Tibial artery (tissue), 4 donors: Measurements from ENCODE around the gene DDX24.

Source experiments
- DNase-seq, 2 donors: peaks; one replicate each; pipeline ENCODE4 v3.0.0-alpha.2; 2019
- H3K27ac ChIP-seq, 2 donors: fragments of 200-600 bp; sonication (generic) in 1 of 2; 1 replicate in 1 of 2; 2 replicates in 1 of 2; pipeline ENCODE4 v1.5.1; 2018 to 2019; ENCODE audit warnings: mild to moderate bottlenecking in 1 of 2
- H3K27me3 ChIP-seq, 2 donors: fragments of 200-600 bp; sonication (generic) in 1 of 2; one replicate each; pipeline versions ENCODE4 v1.5.1 to v1.6.0; 2016 to 2019
- H3K36me3 ChIP-seq, 3 donors: fragments of 200-600 bp; sonication (generic) in 2 of 3; one replicate each; pipeline ENCODE4 v1.5.1; 2016 to 2019; ENCODE audit warnings: mild to moderate bottlenecking in 2 of 3
- H3K4me1 ChIP-seq, 4 donors: fragments of 200-600 bp; sonication (generic) in 2 of 4; 1 replicate in 3 of 4; 2 replicates in 1 of 4; pipeline ENCODE4 v1.5.1; 2016 to 2019
- H3K4me3 ChIP-seq, 2 donors: fragments of 200-600 bp; sonication (generic) in 1 of 2; 1 replicate in 1 of 2; 2 replicates in 1 of 2; pipeline ENCODE4 v1.5.1; 2018 to 2019; ENCODE audit warnings: mild to moderate bottlenecking in 2 of 2
- H3K9me3 ChIP-seq, 3 donors: fragments of 200-600 bp; sonication (generic) in 1 of 3; one replicate each; pipeline ENCODE4 v1.5.1; 2016 to 2019
- CTCF ChIP-seq, 2 experiments: fragments of 200-600 bp in 1 of 2; fragments of 450-650 bp in 1 of 2; IDR thresholded peaks; one replicate each; pipeline ENCODE4 v1.5.1; 2017 to 2019; ENCODE audit warnings: antibody characterized with exemption in 2 of 2, mild to moderate bottlenecking in 1 of 2, moderate library complexity in 1 of 2
- intact Hi-C: fragments of 100-400 bp; cut with DNase I; formaldehyde crosslinking; loops from one replicate; pipeline ENCODE4 v1.15.0; 2023; ENCODE audit warnings: low total_unique reads

Gene DDX24

GRCh38 chr14:94027566-94028449 lies 53.2 kb downstream of the DDX24 start:
- Histone ChIP-seq H3K27ac (no peak overlapping the region), H3K27me3 (no peaks in the 10 kb centered on the region), H3K36me3 (no peaks in the 10 kb centered on the region), H3K4me1 (peaks cover 0 to 9% (median 6%) of the 10 kb centered on the region in 4 donors), H3K4me3 (no peak overlapping the region), H3K9me3 (no peaks in the 10 kb centered on the region)
- intact Hi-C loops = no loop called here
- no peak for DNase-seq
- no peak for TF ChIP-seq CTCF (IDR thresholded peaks at IDR 0.05)

- no peak for TF ChIP-seq CTCF (IDR thresholded peaks at IDR 0.05)
- Histone ChIP-seq H3K36me3 (no peaks in the 10 kb centered on the region), H3K27me3 (no peaks in the 10 kb centered on the region), H3K4me3 (peak overlapping the region; percentile 55 to 69), H3K9me3 (no peaks in the 10 kb centered on the region), H3K4me1 (peaks cover 0 to 9% (median 6%) of the 10 kb centered on the region in 4 donors), H3K27ac (peak overlapping the region in 1 of 2 donors; percentile 1)
- DNase-seq = no peak
- intact Hi-C loops = no loop called here
These were observed 54.0 kb downstream of the DDX24 start for GRCh38 chr14:94026889-94027469.

- Histone ChIP-seq H3K36me3 (no peaks in the 10 kb centered on the region), H3K27me3 (no peaks in the 10 kb centered on the region), H3K4me3 (peak within 1 kb of the TSS; percentile 55 to 69), H3K9me3 (no peaks in the 10 kb centered on the region), H3K27ac (peak within 1 kb of the TSS; percentile 1 to 34), H3K4me1 (peaks cover 0 to 9% (median 6%) of the 10 kb centered on the region in 4 donors)
- peak; percentile 97 to 99 for DNase-seq
- no peak for TF ChIP-seq CTCF (IDR thresholded peaks at IDR 0.05)
- intact Hi-C loops = no loop called here
These were observed 54.7 kb downstream of the DDX24 start, which contains the start of gene OTUB2 for GRCh38 chr14:94026173-94026888. Gene OTUB2, plus strand, starts transcription at chr14:94026340. Its CDS starts 198 bp downstream, at chr14:94026538.

- H3K36me3 ChIP-seq = no peaks in the 10 kb centered on the region
- intact Hi-C loops = no loop called here
- no peak for TF ChIP-seq CTCF (IDR thresholded peaks at IDR 0.05)
- DNase-seq = no peak
- H3K9me3 ChIP-seq = no peaks in the 10 kb centered on the region
- H3K27ac ChIP-seq = no peak overlapping the region
- no peaks in the 10 kb centered on the region for H3K27me3 ChIP-seq
- peak overlapping the region; percentile 55 to 69 for H3K4me3 ChIP-seq
- peaks cover 0 to 9% (median 6%) of the 10 kb centered on the region in 4 donors for H3K4me1 ChIP-seq
These were observed 55.3 kb downstream of the DDX24 start for GRCh38 chr14:94025720-94026119.

GRCh38 chr14:94024549-94024948 lies 56.5 kb downstream of the DDX24 start:
- Histone ChIP-seq H3K4me3 (no peak overlapping the region), H3K9me3 (no peaks in the 10 kb centered on the region), H3K27ac (no peak overlapping the region), H3K36me3 (no peaks in the 10 kb centered on the region), H3K27me3 (no peaks in the 10 kb centered on the region), H3K4me1 (peaks cover 0 to 9% (median 6%) of the 10 kb centered on the region in 4 donors)
- intact Hi-C loops = no loop called here
- TF ChIP-seq CTCF (IDR thresholded peaks at IDR 0.05) = no peak
- no peak for DNase-seq
